Coronary artery (tissue), 2 donors: ENCODE data around the gene USP44.

ENCODE experiments used
- DNase-seq: peaks from one replicate; pipeline ENCODE4 v3.0.0-alpha.2; 2017; ENCODE audit warnings: low spot score
- H3K27ac ChIP-seq, 2 donors: fragments of 200-600 bp; sonication (generic); one replicate each; pipeline ENCODE4 v1.5.1; 2016 to 2019
- H3K4me3 ChIP-seq: fragments of 200-600 bp; sonication (generic); 2 replicates; pipeline ENCODE4 v1.5.1; 2016; ENCODE audit warnings: mild to moderate bottlenecking, moderate library complexity
- TF ChIP-seq, protein P1 (sequence below): fragments of 200-600 bp; sonication (generic); IDR thresholded peaks from one replicate; pipeline ENCODE4 v1.5.1; 2019; ENCODE audit warnings: antibody characterized with exemption

Gene USP44

DNA sequence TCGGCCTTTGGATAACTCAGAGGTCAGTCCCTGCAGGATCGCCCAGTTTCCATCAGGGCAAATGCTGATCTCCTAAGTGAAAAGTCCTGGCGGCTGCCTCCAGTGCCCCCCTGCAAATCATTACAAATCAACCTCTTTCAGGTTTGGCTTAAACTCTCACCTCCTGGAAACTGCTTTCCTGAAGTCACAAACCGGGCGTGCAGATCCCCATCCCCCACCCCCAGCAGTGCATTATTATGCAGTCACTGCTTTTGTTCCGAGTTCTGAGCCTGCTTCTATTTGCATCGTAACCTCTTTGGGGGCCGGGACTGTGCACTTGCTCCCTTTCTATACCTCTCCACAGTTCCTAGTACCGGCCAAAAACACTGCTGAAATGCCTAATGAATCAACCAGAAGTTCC lies at the start of gene USP44:
Gene USP44 (minus strand): TSS at position 172 of the 400 bp plus-strand sequence. CDS start 17,220 bp downstream, outside the sequence.
- TF ChIP-seq, protein P1, sequence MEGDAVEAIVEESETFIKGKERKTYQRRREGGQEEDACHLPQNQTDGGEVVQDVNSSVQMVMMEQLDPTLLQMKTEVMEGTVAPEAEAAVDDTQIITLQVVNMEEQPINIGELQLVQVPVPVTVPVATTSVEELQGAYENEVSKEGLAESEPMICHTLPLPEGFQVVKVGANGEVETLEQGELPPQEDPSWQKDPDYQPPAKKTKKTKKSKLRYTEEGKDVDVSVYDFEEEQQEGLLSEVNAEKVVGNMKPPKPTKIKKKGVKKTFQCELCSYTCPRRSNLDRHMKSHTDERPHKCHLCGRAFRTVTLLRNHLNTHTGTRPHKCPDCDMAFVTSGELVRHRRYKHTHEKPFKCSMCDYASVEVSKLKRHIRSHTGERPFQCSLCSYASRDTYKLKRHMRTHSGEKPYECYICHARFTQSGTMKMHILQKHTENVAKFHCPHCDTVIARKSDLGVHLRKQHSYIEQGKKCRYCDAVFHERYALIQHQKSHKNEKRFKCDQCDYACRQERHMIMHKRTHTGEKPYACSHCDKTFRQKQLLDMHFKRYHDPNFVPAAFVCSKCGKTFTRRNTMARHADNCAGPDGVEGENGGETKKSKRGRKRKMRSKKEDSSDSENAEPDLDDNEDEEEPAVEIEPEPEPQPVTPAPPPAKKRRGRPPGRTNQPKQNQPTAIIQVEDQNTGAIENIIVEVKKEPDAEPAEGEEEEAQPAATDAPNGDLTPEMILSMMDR, result no peak
- Histone ChIP-seq H3K4me3 (no peak within 1 kb of the TSS), H3K27ac (no peak within 1 kb of the TSS)
- no peak for DNase-seq

DNA sequence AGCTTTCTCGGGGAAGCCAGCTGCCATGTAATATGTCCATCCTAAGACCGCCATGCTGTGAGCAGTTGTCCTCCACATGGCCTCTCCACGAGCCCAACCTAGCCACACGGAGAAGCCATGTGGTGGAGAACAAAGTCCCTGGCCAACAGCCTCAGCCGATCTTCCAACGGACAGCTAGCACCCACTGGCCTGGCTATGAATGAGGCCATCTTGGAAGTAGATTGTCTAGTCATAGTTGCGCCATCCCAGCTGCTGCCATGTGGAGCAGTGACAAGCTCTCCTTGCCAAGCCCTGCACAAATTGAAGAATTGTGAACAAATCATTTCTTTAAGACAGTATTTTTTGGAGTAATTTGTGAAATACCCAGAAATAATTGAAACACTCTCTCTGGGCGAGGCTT lies 49.3 kb upstream of the USP44 start:
- no peak overlapping the region for H3K4me3 ChIP-seq
- no peak overlapping the region for H3K27ac ChIP-seq
- TF ChIP-seq, protein P1, result no peak
- no peak for DNase-seq

DNA sequence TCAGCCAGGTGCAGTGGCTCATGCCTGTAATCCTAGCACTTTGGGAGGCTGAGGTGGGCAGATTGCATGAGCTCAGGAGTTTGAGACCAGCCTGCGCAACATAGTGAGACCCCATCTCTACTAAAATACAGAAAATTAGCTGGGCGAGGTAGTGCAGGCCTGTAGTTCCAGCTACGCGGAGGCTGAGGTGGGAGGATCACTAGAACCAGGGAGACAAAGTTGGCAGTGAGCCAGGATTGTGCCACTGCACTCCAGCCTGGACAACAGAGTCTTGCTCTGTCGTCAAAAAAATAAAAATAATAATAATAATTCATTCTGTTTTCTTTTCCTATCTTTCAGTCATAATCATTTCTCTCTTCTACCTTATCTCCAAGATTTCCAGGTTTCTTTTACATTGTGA lies 48.6 kb upstream of the USP44 start:
- TF ChIP-seq, protein P1, result no peak
- Histone ChIP-seq H3K4me3 (no peak overlapping the region), H3K27ac (no peak overlapping the region)
- DNase-seq, result no peak

DNA sequence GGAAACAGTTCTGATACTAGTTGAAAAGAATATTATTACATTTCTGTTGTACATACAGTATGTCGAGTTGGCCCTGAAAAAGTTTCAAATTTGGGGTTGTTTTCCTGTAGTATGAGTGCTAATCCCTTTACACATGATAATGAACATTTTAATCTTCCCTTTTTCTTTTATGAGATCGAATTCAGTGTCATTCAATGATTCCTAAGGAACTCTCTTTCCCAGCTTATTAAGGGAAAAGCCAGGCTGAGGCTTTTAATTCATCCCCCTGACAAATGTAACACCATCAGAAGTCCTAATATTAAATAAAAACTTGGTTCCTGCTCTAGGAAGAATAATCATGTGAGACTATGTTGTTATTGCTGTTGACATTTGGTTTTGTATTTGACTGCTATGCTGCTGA lies 42.9 kb upstream of the USP44 start:
- Histone ChIP-seq H3K27ac (no peak overlapping the region), H3K4me3 (no peak overlapping the region)
- TF ChIP-seq, protein P1, result no peak
- no peak for DNase-seq

GRCh38 chr12:95593266-95593871 lies 42.1 kb upstream of the USP44 start:
- no peak for DNase-seq
- no peak overlapping the region for H3K4me3 ChIP-seq
- TF ChIP-seq, protein P1, result no peak
- H3K27ac ChIP-seq, result no peak overlapping the region

DNA sequence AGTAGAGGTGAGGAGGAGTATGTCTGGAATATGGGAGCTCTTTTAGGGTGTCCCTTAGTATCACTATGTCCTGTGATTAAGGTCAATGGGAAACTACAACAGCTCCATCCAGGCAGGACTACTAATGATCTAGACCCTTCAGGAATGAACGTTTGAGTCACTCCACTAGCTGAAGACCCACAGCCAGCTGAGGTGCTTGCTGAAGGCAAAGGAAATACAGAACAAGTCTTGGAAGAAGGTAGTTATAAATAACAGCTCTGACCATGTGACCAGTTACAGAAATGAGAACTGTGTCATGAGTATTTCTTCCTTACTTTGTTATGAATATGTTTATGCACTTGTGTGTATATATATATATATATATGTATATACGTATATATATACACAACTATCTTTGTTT lies 40.5 kb upstream of the USP44 start:
- H3K27ac ChIP-seq, result no peak overlapping the region
- no peak overlapping the region for H3K4me3 ChIP-seq
- TF ChIP-seq, protein P1, result no peak
- DNase-seq, result no peak

DNA sequence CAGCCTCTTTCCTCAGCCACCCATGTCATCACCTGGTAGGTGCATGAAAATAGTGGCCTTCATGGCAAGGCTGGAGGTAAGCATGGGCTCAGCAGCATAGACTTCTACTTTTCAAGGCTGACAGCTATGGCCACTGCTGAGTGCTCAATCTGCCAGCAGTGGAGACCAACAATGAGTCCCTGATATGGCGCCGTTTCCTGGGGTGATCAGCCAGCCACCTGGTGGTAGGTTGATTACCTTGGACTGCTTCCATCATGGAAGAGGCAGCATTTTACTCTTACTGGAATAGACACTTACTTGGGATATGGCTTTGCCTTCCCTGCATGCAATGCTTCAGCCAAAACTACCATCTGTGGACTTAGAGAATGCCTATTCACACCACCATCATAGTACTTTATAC lies 39.5 kb upstream of the USP44 start:
- no peak overlapping the region for H3K4me3 ChIP-seq
- no peak overlapping the region for H3K27ac ChIP-seq
- no peak for DNase-seq
- TF ChIP-seq, protein P1, result no peak
